Progenitor cell of endocrine pancreas (in vitro differentiated cells): ENCODE results near the gene BBIP1. TPM values are rescaled to one million over a fixed set of nuclear protein-coding genes. Genes with fewer than 3 reads are reported as not detected.
A peak's percentile ranks its signal among the peaks of the same experiment; 100 is the strongest.

Experiments used
- DNase-seq: peaks from one replicate; pipeline ENCODE4 v3.0.0; 2021; ENCODE audit warnings: low spot score; ENCODE audit not compliant: unreplicated experiment
- H3K27ac Mint-ChIP-seq: 2 replicates; pipeline ENCODE4 v1.8.0; 2021; ENCODE audit warnings: mild to moderate bottlenecking, moderate library complexity, mixed read lengths
- H3K27me3 Mint-ChIP-seq: 2 replicates; pipeline ENCODE4 v1.8.0; 2021; ENCODE audit warnings: mixed read lengths
- H3K36me3 Mint-ChIP-seq: 2 replicates; pipeline ENCODE4 v1.8.0; 2022; ENCODE audit warnings: mixed read lengths; ENCODE audit not compliant: insufficient read depth
- H3K4me1 Mint-ChIP-seq: 2 replicates; pipeline ENCODE4 v1.8.0; 2021; ENCODE audit warnings: low read depth, mixed read lengths
- H3K4me3 Mint-ChIP-seq: 2 replicates; pipeline ENCODE4 v1.8.0; 2021; ENCODE audit warnings: low read depth, mild to moderate bottlenecking, moderate library complexity, mixed read lengths
- H3K9me3 Mint-ChIP-seq: 2 replicates; pipeline ENCODE4 v1.8.0; 2021; ENCODE audit warnings: low read depth, mixed read lengths
- CTCF ChIP-seq: fragments of 200-600 bp; sonication (generic); IDR thresholded peaks from one replicate; pipeline ENCODE4 v1.5.0; 2021; ENCODE audit warnings: antibody characterized with exemption, mild to moderate bottlenecking; ENCODE audit not compliant: unreplicated experiment
- total RNA-seq: library from RNA; stranded (reverse); gene quantifications from 2 replicates; pipeline ENCODE4 v1.2.1, GENCODE V29; 2021

BBIP1 gene
- total RNA-seq, 1 donor from 2014 or later: 26.8 TPM

GRCh38 chr10:110893559-110894179 lies 25.3 kb downstream of the BBIP1 start:
- Mint-ChIP-seq H3K27ac (no peak overlapping the region), H3K4me1 (peaks cover 5% of the 10 kb centered on the region), H3K9me3 (no peaks in the 10 kb centered on the region), H3K36me3 (peaks cover 16% of the 10 kb centered on the region), H3K4me3 (no peak overlapping the region), H3K27me3 (no peaks in the 10 kb centered on the region)
- TF ChIP-seq CTCF: peak; percentile 69
- DNase-seq: no peak

GRCh38 chr10:110892602-110893288 lies 26.2 kb downstream of the BBIP1 start:
- DNase-seq: no peak
- Mint-ChIP-seq H3K36me3 (peaks cover 14% of the 10 kb centered on the region), H3K9me3 (no peaks in the 10 kb centered on the region), H3K4me3 (no peak overlapping the region), H3K27me3 (no peaks in the 10 kb centered on the region), H3K27ac (no peak overlapping the region), H3K4me1 (peaks cover 5% of the 10 kb centered on the region)
- no peak for TF ChIP-seq CTCF

GRCh38 chr10:110887560-110887959 lies 31.4 kb downstream of the BBIP1 start:
- H3K36me3 Mint-ChIP-seq: peaks cover 24% of the 10 kb centered on the region
- no peak overlapping the region for H3K4me3 Mint-ChIP-seq
- no peaks in the 10 kb centered on the region for H3K9me3 Mint-ChIP-seq
- no peaks in the 10 kb centered on the region for H3K4me1 Mint-ChIP-seq
- no peaks in the 10 kb centered on the region for H3K27me3 Mint-ChIP-seq
- H3K27ac Mint-ChIP-seq: no peak overlapping the region
- no peak for DNase-seq
- no peak for TF ChIP-seq CTCF

GRCh38 chr10:110885932-110886674 lies 32.9 kb downstream of the BBIP1 start:
- peak overlapping the region; percentile 20 for H3K27ac Mint-ChIP-seq
- H3K4me3 Mint-ChIP-seq: no peak overlapping the region
- no peak for TF ChIP-seq CTCF
- H3K27me3 Mint-ChIP-seq: no peaks in the 10 kb centered on the region
- no peaks in the 10 kb centered on the region for H3K9me3 Mint-ChIP-seq
- no peak for DNase-seq
- H3K36me3 Mint-ChIP-seq: peaks cover 27% of the 10 kb centered on the region
- H3K4me1 Mint-ChIP-seq: no peaks in the 10 kb centered on the region

- DNase-seq: no peak
- H3K9me3 Mint-ChIP-seq: no peaks in the 10 kb centered on the region
- no peak overlapping the region for H3K4me3 Mint-ChIP-seq
- H3K36me3 Mint-ChIP-seq: peaks cover 20% of the 10 kb centered on the region
- H3K4me1 Mint-ChIP-seq: no peaks in the 10 kb centered on the region
- H3K27me3 Mint-ChIP-seq: no peaks in the 10 kb centered on the region
- TF ChIP-seq CTCF: no peak
- H3K27ac Mint-ChIP-seq: no peak overlapping the region
These were observed 35.1 kb downstream of the BBIP1 start for GRCh38 chr10:110883924-110884323.
